Epithelial cell of proximal tubule (primary cell): ENCODE measurements around the gene ENAH. TPM values are rescaled to one million over a fixed set of nuclear protein-coding genes. Genes with fewer than 3 reads are reported as not detected.

ENCODE experiments used
- DNase-seq: peaks from one replicate; pipeline ENCODE4 v3.0.0-alpha.2; 2011; ENCODE audit warnings: low read depth
- H3K4me3 ChIP-seq: 2 replicates; pipeline ENCODE4 v1.5.1; 2011; ENCODE audit warnings: low read depth, mild to moderate bottlenecking, low read length
- total RNA-seq: library from RNA; depleted of rRNA; stranded (reverse); fragments of >200 nt; gene quantifications from 2 replicates; pipeline ENCODE4 v1.2.3, GENCODE V29; 2015
- TF ChIP-seq, protein P1 (sequence below): conservative IDR thresholded peaks from 2 replicates; pipeline ENCODE4 v1.5.1; 2012; ENCODE audit warnings: low read depth, mild to moderate bottlenecking, low read length

ENAH gene
- total RNA-seq, 1 donor from 2014 or later = 37.7 TPM

DNA sequence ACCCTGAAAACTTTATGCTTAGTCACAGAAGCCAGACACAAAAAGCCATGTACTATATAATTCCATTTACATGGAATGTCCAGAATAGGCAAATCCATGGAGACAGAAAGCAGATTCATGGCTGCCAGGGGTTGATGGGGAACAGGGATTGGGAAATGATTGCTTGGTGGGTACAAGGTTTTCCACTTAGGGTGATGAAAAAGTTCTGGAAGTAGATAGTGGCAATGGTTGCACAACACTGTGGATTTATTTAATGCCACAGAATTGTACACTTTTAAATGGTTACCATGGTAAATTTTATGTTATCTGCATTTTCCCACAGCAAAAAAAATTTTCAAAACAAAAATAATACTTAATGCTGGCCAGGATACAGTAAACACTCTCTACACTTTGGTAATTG is 40.6 kb downstream of the ENAH start:
- TF ChIP-seq, protein P1, sequence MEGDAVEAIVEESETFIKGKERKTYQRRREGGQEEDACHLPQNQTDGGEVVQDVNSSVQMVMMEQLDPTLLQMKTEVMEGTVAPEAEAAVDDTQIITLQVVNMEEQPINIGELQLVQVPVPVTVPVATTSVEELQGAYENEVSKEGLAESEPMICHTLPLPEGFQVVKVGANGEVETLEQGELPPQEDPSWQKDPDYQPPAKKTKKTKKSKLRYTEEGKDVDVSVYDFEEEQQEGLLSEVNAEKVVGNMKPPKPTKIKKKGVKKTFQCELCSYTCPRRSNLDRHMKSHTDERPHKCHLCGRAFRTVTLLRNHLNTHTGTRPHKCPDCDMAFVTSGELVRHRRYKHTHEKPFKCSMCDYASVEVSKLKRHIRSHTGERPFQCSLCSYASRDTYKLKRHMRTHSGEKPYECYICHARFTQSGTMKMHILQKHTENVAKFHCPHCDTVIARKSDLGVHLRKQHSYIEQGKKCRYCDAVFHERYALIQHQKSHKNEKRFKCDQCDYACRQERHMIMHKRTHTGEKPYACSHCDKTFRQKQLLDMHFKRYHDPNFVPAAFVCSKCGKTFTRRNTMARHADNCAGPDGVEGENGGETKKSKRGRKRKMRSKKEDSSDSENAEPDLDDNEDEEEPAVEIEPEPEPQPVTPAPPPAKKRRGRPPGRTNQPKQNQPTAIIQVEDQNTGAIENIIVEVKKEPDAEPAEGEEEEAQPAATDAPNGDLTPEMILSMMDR = no peak
- no peak overlapping the region for H3K4me3 ChIP-seq

DNA sequence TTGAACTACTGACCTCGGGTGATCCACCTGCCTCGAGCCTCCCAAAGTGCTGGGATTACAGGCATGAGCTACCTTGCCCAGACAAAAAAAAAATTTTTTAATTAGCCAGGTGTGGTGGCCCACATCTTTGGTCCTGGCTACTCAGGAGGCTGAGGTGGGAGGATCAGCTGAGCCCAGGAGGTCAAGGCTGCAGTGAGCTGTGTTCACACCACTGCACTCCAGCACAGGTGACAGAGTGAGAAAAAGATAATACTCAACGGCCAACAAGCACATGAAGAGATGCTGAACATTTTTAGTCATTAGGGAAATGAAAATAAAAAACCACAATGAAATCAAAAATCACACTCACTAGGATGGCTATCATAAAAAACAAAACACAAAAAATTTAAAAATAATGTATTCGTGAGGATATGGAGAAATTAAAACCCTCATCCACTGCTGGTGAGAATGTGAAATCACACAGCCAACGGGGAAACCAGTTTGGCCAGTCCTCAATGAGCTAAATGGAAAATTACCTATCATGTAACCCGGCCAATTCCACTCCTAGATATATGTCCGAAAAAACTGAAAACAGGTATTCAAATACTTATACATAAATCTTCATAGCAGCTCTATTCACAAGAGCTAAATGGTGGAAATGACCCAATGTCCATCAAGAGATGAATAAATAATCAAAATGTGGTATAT is 41.2 kb downstream of the ENAH start:
- no peak overlapping the region for H3K4me3 ChIP-seq
- DNase-seq = no peak
- TF ChIP-seq, protein P1 = no peak

More for the DNA sequence above, 40.6 kb downstream of the ENAH start:
- no peak for DNase-seq

GRCh38 chr1:225610539-225610938 is 42.4 kb downstream of the ENAH start:
- H3K4me3 ChIP-seq = no peak overlapping the region
- DNase-seq = no peak
- TF ChIP-seq, protein P1 = no peak

DNA sequence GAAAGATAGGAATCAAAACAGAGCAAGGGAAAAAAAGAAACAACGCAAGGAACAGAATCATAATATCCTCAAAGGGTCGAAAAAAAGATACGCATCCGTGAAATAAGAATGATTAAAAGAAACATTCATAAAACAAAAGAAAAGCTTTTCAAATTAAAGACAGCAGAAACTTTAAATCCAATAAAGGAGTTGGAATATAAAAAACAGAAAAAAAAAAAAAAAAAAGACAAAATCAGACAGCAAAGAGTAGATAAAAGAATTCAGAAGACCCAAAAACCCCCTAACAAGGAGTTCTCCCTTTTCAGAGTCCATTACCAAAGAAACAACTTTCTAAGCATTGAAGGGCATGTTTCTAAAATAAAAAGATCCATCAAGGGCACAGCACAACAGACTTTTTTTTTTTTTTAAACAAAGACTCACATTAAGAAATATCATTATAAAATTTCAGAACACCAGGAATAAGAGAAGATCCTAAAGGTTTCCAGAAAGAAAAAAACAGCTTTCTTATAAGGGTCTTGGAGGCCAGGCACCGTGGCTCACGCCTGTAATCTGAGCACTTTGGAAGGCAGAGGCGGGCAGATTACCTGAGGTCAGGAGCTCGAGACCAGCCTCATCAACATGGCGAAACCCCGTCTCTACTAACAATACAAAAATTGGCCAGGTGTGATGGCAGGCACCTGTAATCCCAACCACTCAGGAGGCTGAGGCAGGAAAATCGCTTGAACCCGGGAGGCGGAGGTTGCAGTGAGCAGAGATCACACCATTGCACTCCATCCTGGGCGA is 44.7 kb downstream of the ENAH start:
- H3K4me3 ChIP-seq = no peak overlapping the region
- no peak for DNase-seq
- TF ChIP-seq, protein P1 = no peak

DNA sequence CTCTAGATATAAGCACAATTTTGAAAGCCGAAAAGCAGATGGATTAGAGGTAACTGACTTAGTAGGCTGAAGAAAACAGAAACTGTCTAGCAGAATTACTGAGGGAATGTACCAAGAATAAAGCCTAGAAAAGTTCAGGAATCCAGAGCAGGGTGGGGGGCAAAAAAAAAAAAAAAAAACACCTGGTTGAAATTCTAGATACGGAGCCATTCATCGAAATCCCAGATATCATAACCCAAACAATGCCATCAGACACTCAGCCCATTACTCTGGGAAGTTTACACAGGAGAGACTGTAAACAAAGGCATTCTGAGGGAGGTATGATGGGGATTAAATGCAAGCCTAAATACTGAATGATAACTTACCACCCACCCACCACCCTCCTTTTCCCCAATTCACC is 45.6 kb downstream of the ENAH start:
- TF ChIP-seq, protein P1 = no peak
- no peak overlapping the region for H3K4me3 ChIP-seq
- DNase-seq = no peak

- no peak overlapping the region for H3K4me3 ChIP-seq
- DNase-seq = no peak
- TF ChIP-seq, protein P1 = no peak
These were observed 49.2 kb downstream of the ENAH start for GRCh38 chr1:225603538-225604354.
